HUES6 (cell line): ENCODE measurements around the gene ZNF860.
"Not testable (repeated sequence)": the region's sequence is repeated elsewhere in the genome, so short reads cannot be mapped to it uniquely, and the experiment has no call there.

Source experiments
- H3K27ac ChIP-seq: 2 replicates; pipeline ENCODE4 v1.7.0; 2013; ENCODE audit warnings: low read depth, mild to moderate bottlenecking, low read length, inconsistent platforms
- H3K27me3 ChIP-seq: 2 replicates; pipeline ENCODE4 v1.6.1; 2013; ENCODE audit warnings: low read length; ENCODE audit not compliant: control insufficient read depth, insufficient read depth
- H3K36me3 ChIP-seq: 2 replicates; pipeline ENCODE4 v1.6.1; 2013; ENCODE audit warnings: low read length; ENCODE audit not compliant: control insufficient read depth, insufficient read depth
- H3K4me1 ChIP-seq: 2 replicates; pipeline ENCODE4 v1.6.1; 2013; ENCODE audit warnings: low read length; ENCODE audit not compliant: control insufficient read depth, insufficient read depth
- H3K4me3 ChIP-seq: 2 replicates; pipeline ENCODE4 v1.5.1; 2013; ENCODE audit warnings: low read depth, low read length
- H3K9ac ChIP-seq: one replicate; pipeline ENCODE4 v1.6.1; 2013; ENCODE audit warnings: mild to moderate bottlenecking, low read length
- H3K9me3 ChIP-seq: 2 replicates; pipeline ENCODE4 v1.6.1; 2013; ENCODE audit warnings: low read depth, low read length; ENCODE audit not compliant: control insufficient read depth, insufficient read depth

Gene ZNF860

DNA sequence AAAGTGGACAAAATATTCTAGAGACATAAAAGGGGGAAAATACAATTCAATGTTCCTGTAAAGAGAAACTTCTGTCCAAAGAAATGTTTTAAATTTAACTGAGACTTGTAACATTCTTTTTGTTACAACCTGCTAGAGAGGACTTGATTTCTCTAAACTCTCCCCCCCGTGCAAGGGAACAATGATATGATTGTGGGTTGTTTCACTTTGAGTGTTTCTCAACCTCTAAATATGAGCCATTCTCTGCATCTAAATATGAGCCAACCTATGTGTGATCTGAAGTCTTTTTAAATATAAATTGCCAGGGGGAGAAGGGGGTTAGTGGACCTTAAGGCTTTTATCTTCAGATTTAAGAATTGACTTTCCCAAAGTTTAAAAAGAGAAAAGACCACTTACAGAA, 14.6 kb downstream of the ZNF860 start:
- Histone ChIP-seq H3K9me3 (peaks cover 21% of the 10 kb centered on the region), H3K4me1 (no peaks in the 10 kb centered on the region), H3K27ac (no peak overlapping the region), H3K36me3 (no peaks in the 10 kb centered on the region), H3K9ac (no peak overlapping the region), H3K27me3 (no peaks in the 10 kb centered on the region), H3K4me3 (no peak overlapping the region)

DNA sequence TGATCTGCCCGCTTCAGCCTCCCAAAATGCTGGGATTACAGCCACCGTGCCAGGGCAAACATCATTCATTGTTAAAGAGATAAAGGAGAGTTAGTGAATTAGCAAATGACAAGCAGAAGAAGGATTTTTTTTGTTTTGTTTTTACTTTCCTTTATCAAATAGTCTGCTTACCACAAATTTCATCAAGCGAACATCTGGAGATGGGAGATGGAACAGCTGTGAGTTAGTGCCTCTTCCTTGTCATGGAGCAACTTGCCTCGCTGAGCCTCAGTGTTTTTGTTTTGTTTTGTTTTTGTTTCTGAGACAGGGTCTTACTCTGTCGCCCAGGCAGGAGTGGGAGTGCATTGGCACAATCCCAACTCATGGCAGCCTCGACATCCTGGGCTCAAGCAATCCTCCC, 15.9 kb downstream of the ZNF860 start:
- Histone ChIP-seq H3K36me3 (no peaks in the 10 kb centered on the region), H3K9ac (no peak overlapping the region), H3K4me1 (0 out of 2 replicates have a peak, but pooled peaks cover 3% of the 10 kb centered on the region), H3K4me3 (no peak overlapping the region), H3K27me3 (no peaks in the 10 kb centered on the region), H3K27ac (no peak overlapping the region), H3K9me3 (peaks cover 17% of the 10 kb centered on the region)

DNA sequence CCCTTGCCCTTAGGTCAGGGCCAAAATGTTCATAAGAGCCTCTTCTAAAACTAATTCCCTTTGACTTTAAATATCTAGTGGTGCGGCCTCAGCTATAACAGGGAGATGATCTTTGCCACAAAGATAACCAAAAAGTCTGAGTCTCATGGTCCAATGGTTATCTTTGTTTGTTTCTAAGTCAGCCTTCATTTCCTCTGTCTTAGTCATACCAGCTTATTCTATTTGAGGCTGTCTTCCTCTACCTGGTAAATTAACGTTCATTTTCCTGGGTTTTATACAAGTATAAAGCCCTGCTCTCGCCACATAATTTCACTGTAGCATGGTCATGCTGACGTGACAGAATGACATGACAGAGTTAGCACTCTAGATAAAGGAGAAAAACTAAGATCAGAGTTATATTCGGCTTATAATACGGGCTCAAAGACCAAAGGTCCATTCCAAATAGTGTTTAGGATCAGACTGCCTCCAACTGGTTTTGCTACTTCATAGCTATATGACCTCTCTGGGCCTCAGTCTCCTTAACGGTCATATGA, 18.4 kb downstream of the ZNF860 start:
- Histone ChIP-seq H3K27ac (no peak overlapping the region), H3K9me3 (peaks cover 7% of the 10 kb centered on the region), H3K27me3 (no peaks in the 10 kb centered on the region), H3K4me1 (peaks cover 19% of the 10 kb centered on the region), H3K36me3 (no peaks in the 10 kb centered on the region), H3K9ac (no peak overlapping the region), H3K4me3 (no peak overlapping the region)

DNA sequence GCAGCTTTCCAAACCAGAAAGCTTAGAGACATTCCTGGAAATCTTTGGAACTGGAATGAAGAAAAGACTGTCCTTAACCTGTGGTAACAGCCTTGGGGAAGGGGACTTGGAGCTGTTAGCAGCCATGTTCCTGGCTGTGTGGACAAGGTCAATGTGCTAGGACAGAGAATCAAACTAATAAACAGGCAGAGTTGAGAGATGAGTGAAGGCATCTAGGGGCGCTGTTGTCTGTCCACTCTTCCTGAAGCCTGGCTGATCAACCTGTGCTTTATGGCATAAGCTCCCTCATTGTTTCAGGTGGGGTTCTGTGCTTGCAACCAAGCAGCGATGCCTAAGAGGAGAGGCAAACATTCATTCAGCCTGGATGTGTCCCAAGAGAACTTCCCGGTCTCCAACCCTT, 19.3 kb downstream of the ZNF860 start:
- Histone ChIP-seq H3K9me3 (peaks cover 3% of the 10 kb centered on the region; the same call in 1 of the 2 replicates), H3K27me3 (no peaks in the 10 kb centered on the region), H3K4me3 (no peak overlapping the region), H3K36me3 (no peaks in the 10 kb centered on the region), H3K27ac (no peak overlapping the region), H3K9ac (no peak overlapping the region), H3K4me1 (peaks cover 19% of the 10 kb centered on the region)

DNA sequence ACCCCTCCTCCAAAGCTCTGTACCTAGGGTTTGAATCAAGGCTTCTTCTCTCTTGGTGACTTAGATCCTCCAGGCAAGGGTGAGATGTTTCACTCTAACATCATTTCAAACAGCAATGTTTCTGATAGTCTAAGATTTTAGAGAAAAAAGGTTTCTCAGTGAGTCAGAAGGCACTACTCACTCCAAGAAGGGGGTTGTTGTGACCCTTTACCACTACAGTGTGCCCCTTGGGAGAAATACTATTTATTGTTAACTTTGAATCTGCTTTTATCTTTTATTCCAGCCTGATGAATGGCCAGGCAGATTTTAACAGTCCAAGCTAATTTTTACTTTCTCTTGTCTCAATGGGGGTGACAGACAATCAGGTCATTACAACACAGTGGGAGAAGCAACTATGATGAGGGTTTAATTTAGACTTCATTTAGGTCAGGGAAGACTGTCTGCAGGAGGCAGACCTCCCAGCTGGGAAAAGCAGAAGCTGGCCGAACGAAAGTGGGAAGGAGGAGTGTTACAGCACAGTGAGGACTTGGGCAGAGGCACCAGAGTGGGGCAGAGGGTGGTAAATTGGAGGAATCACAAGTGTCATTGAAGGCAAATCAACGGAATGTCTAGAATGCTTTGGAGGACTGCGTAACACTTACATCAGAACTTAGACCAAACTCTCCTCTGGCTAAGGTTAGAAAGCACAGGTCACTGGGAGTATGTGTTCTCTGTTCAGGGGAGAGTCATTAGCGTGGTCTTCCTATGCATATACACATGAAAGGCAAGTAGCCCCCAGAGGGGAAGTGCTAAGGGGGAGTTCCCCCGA, 21.2 kb downstream of the ZNF860 start:
- Histone ChIP-seq H3K36me3 (no peaks in the 10 kb centered on the region), H3K9ac (no peak overlapping the region), H3K9me3 (no peaks in the 10 kb centered on the region), H3K27ac (no peak overlapping the region), H3K4me1 (peaks cover 19% of the 10 kb centered on the region), H3K27me3 (no peaks in the 10 kb centered on the region), H3K4me3 (no peak overlapping the region)

DNA sequence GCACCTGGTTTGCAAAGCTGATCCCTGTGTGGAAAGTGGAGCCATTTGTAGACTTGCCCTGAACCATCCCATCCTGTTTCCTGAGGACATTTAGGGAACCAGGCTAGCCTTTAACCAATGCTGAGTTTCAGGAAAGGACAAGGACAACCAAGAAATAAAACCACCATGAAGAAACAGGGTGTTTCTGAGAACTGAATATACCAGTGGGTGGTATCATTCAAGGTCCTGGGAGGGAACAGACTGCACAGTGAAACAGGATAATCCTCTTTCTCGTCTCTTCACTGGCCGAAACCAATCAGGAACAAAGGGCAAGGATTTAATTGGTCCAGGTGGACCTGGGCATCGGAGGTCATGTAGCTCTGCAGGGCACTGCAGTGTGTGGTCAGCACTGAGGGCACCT, 21.8 kb downstream of the ZNF860 start:
- no peaks in the 10 kb centered on the region for H3K27me3 ChIP-seq
- H3K27ac ChIP-seq = no peak overlapping the region
- H3K9me3 ChIP-seq = no peaks in the 10 kb centered on the region
- H3K4me3 ChIP-seq = no peak overlapping the region
- no peak overlapping the region for H3K9ac ChIP-seq
- H3K36me3 ChIP-seq = no peaks in the 10 kb centered on the region
- peaks cover 19% of the 10 kb centered on the region for H3K4me1 ChIP-seq

DNA sequence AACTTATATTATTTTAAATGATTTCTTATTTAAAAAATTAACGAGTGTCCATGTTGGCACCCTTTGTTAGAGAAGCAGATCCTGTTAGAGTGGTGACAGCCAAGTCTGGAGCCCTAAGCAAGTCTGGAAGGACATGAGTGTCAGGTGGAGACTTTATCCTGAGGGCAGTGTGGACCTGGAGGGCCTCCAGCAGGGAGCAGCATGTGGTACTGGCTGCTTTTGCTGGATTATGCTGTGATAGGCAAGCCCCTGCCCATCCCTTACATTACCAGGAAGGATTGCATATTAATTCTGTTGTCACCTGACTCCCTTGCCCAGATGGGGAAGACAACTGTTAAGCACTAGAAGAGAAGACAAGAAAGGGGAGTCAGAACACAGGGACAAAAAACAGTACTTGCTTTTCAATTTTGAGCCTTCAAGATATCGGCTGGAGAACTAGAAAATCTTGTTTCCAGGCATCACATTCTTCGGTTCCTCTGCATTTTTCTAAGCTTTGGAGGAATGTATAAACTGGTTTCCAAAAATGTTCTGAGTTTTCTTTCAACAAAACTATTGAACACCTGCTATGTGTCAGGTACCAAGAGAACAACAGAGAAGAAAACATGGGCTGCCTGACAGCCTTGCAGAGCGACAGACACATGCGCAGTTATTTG, 22.7 kb downstream of the ZNF860 start:
- no peaks in the 10 kb centered on the region for H3K9me3 ChIP-seq
- H3K9ac ChIP-seq = no peak overlapping the region
- no peaks in the 10 kb centered on the region for H3K27me3 ChIP-seq

DNA sequence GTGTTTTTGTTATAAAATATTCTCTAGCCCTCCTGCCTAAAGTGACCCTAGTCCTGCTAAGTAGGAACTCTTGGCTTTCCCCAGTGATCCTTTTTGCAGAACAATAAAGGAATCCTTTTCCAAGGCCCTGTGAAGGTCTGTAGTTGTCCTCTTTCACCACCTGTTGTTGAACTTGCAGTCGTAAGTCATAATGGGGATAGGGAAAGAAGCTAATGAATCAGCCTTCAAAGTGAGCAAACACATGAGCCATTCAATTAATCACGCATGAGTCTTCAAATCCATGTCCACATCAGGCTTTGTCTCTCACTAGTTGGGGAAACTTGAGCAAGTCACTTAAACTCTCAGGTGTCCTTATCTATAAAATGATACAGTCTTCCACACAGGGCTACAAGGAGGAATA, 27.6 kb downstream of the ZNF860 start:
- peaks cover 5% of the 10 kb centered on the region; the same call in 1 of the 2 replicates for H3K9me3 ChIP-seq
- no peak overlapping the region for H3K27ac ChIP-seq
- H3K4me3 ChIP-seq = no peak overlapping the region
- H3K27me3 ChIP-seq = no peaks in the 10 kb centered on the region
- H3K4me1 ChIP-seq = peaks cover 4% of the 10 kb centered on the region; the same call in 1 of the 2 replicates
- no peaks in the 10 kb centered on the region for H3K36me3 ChIP-seq
- no peak overlapping the region for H3K9ac ChIP-seq

More for the DNA sequence above, 22.7 kb downstream of the ZNF860 start:
- H3K4me1 ChIP-seq = peaks cover 19% of the 10 kb centered on the region
- no peak overlapping the region for H3K4me3 ChIP-seq
- no peaks in the 10 kb centered on the region for H3K36me3 ChIP-seq
- no peak overlapping the region for H3K27ac ChIP-seq

DNA sequence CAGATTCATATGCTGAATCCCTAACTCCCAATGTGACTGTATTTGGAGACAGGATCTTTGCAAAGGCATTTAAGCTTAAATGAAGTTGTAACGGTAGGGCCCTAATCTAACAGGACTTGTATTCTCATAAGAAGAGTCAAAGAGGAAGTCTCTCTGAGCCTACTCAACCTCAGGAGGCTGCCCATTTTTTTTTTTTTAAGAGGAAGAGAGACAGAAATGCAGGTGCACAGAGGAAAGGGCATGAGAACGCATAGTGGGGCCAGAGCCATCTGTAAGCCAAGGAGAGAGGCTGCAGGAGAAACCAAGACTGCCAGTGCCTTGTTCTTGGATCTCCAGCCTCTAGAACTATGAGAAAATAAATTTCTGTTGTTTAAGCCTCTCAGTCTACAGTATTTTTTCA, 28.4 kb downstream of the ZNF860 start:
- Histone ChIP-seq H3K36me3 (no peaks in the 10 kb centered on the region), H3K9me3 (peaks cover 5% of the 10 kb centered on the region; the same call in 1 of the 2 replicates), H3K27ac (no peak overlapping the region), H3K4me3 (no peak overlapping the region), H3K9ac (no peak overlapping the region), H3K4me1 (no peaks in the 10 kb centered on the region), H3K27me3 (no peaks in the 10 kb centered on the region)

DNA sequence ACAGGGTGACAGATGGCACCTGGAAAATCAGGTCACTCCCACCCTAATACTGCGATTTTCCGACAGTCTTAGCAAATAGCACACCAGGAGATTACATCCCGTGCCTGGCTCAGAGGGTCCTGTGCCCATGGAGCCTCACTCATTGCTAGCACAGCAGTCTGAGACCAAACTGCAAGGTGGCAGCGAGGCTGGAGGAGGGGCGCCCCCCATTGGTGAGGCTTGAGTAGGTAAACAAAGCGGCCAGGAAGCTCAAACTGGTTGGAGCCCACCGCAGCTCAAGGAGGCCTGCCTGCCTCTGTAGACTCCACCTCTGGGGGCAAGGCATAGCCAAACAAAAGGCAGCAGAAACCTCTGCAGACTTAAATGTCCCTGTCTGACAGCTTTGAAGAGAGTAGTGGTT, 29.1 kb downstream of the ZNF860 start:
- not testable (repeated sequence) for H3K9me3 ChIP-seq, H3K36me3 ChIP-seq, H3K4me1 ChIP-seq, H3K4me3 ChIP-seq, H3K9ac ChIP-seq, H3K27ac ChIP-seq, H3K27me3 ChIP-seq

DNA sequence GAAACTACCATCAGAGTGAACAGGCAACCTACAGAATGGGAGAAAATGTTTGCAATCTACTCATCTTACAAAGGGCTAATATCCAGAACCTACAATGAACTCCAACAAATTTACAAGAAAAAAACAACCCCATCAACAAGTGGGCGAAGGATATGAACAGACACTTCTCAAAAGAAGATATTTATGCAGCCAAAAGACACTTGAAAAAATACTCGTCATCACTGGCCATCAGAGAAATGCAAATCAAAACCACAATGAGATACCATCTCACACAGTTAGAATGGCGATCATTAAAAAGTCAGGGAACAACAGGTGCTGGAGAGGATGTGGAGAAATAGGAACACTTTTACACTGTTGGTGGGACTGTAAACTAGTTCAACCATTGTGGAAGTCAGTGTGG, 34.1 kb downstream of the ZNF860 start:
- H3K9ac ChIP-seq, H3K27ac ChIP-seq, H3K4me3 ChIP-seq, H3K36me3 ChIP-seq, H3K9me3 ChIP-seq, H3K27me3 ChIP-seq, H3K4me1 ChIP-seq: not testable (repeated sequence)
